Globus pallidus (tissue), 1 donor: ENCODE results near the gene CCDC12.

Experiments used
- DNase-seq: peaks from one replicate; pipeline ENCODE4 v3.0.0-alpha.2; 2015; ENCODE audit warnings: low spot score

Gene CCDC12

DNA sequence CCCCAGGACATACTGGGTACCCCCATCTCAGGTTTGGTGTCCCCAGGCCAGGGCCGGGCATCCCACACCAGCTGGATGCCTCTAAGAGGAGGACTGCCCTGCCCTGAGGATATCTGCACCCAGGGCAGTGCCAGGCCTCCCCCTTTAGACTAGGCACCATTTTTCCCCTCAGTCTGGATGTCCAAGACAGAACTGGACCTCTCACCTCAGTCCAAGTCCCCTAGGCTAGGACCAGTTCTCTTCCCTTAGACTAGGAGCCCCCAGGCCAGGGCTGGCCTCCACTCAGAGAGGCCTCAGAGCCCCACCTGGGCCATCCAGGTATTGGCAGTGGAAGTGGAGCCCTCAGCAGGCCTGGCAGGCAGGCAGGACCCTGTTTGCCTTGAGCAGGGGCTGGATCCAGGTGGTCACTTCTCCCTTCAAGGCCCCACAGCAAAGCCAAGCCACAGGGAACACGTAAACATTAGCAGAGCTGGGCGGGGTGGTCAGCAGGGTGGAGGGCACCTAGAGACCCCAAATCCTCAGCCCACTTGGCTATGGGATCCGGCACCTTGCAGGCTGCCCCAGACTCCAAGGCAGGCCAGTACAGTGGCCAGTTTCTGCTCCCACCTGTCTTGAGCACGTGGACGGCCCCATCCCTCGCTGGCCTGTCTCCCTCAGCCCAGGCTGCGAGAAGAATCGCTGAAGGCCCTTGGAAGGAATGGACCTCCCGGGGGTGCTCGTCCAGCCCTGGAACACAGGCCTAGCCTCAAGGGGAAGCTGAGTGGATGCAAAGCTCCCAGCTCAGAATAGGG lies 70.7 kb downstream of the CCDC12 start:
- no peak for DNase-seq

DNA sequence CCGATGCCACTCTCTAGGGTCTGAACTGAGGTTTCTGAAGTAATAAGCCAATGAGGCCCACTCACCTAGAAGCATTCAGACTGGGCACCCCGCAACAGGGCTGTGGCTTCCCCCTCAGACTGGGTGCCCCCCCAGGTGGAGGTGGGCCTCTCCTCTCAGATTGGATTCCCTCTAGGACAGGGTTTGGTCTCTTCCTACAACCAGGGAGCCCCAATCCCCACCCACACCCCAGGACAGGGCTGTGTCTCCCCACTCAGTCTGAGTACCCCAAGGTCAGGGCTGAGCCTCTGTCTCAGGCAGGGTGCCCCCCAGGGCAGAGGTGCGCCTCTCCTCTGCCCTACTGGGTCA lies 71.4 kb downstream of the CCDC12 start:
- no peak for DNase-seq

GRCh38 chr3:46904303-46905212 lies 72.0 kb downstream of the CCDC12 start:
- no peak for DNase-seq

- no peak for DNase-seq
These were observed 72.9 kb downstream of the CCDC12 start for GRCh38 chr3:46903341-46904302.

- DNase-seq, result no peak
These were observed 74.3 kb downstream of the CCDC12 start for GRCh38 chr3:46902188-46902631.

DNA sequence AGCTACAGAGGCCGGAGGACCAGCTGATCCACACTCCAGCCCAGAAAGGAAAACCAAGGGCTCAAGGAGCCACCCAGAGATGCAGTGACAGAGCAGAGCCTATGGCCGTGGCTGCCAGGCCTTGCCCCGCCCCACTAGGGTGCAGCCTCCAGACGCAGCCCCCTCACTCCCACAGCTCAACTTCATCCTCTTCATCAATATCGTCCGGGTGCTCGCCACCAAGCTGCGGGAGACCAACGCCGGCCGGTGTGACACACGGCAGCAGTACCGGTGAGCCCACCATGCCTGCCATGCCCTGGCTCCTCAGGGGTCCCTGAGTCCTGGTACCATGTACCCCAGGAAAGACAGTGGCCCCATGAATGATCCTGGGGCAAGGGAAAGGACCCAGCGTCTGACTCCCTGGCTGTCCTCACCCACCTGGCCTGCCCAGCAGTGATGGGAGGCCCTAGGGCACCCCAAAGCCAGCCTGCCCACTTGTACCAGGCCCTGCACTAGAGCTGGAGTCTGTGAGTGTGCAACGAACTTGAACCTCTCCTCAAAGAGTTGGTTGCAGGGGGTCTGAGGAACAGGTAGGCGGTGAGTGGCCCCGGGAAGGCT lies 74.9 kb downstream of the CCDC12 start:
- DNase-seq, result no peak

- no peak for DNase-seq
These were observed 75.5 kb downstream of the CCDC12 start for GRCh38 chr3:46901061-46901460.

- no peak for DNase-seq
These were observed 76.2 kb downstream of the CCDC12 start for GRCh38 chr3:46900356-46900755.

- peak; percentile 46 for DNase-seq
These were observed 76.6 kb downstream of the CCDC12 start for GRCh38 chr3:46900007-46900292.

GRCh38 chr3:46899151-46900006 lies 77.2 kb downstream of the CCDC12 start:
- DNase-seq, result no peak

GRCh38 chr3:46898321-46899150 lies 78.0 kb downstream of the CCDC12 start:
- no peak for DNase-seq

GRCh38 chr3:46897829-46898320 lies 78.7 kb downstream of the CCDC12 start:
- no peak for DNase-seq

- no peak for DNase-seq
These were observed 79.5 kb downstream of the CCDC12 start for GRCh38 chr3:46897031-46897430.

GRCh38 chr3:46896386-46896785 lies 80.2 kb downstream of the CCDC12 start:
- no peak for DNase-seq

GRCh38 chr3:46895761-46896160 lies 80.8 kb downstream of the CCDC12 start:
- DNase-seq, result no peak

DNA sequence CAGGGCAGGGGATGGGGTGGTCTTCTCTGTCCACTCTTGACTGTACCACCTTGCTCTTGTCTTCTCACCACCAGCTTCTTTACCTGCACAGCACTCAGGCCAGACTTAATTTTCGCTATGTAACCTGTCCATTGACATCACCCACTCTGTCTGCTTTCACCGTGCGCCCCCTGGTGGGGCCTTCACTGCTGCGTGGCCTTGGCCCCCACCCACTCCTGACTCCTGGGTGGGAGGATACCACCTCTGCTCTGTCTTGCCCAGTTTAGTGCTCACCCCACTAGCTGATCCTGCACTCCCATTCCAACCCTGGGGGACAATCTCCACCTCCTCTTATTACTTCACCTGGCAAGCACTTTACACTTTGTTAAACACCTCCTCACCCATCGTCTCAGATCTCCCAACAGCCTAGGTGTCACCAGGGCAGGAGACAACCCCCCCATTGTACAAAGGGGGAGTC lies 81.3 kb downstream of the CCDC12 start:
- DNase-seq, result no peak

DNA sequence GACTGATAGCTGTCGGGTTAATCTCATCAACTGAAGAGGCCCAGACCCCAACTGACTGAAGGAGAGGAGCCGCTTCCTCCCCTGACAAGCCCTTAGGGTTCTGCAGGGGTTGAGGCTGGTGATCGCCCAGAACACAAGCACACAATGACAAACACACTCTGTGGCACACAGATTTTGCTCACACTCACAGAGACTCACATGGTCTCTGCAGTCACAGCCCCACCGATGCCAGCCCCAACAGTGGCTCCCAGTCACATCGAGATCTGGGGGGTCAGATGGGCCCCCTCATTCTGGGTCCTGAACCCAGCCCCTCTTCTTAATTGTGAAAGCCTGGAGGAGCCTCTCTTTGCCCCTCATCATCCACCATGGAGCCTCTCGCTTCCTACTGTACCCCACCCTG lies 82.3 kb downstream of the CCDC12 start:
- no peak for DNase-seq

DNA sequence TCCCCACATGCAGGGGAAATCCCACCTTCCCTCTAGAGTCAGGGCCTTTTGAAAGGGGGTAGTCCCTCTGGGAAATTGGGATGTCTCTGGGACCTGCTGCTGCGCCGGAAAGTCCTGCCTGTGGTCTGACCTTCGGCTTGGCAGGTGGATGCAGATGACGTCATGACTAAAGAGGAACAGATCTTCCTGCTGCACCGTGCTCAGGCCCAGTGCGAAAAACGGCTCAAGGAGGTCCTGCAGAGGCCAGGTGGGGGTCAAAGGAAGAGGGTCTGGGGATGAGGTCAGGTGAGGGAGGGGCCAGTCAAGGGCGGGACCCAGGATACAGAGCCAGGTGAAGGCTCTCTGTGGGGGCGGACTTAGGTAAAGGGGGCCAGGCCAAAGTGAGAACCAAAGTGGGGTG lies 82.8 kb downstream of the CCDC12 start:
- DNase-seq, result no peak

- no peak for DNase-seq
These were observed 83.3 kb downstream of the CCDC12 start for GRCh38 chr3:46893146-46893748.
